Cardiac muscle cell (in vitro differentiated cells and primary cell): Measurements from ENCODE around the gene SDR39U1. TPM values are rescaled to one million over a fixed set of nuclear protein-coding genes. Genes with fewer than 3 reads are reported as not detected.
"Not testable (repeated sequence)": the region's sequence is repeated elsewhere in the genome, so short reads cannot be mapped to it uniquely, and the experiment has no call there.

Source experiments
- DNase-seq, 2 donors: peaks; one replicate each; pipeline versions ENCODE4 v3.0.0 to v3.0.0-alpha.2; 2010 to 2017; ENCODE audit warnings: low read depth in 1 of 2, low spot score in 1 of 2
- H3K27ac ChIP-seq: fragments of 200-600 bp; sonication (generic); 2 replicates; pipeline ENCODE4 v1.5.1; 2016
- H3K27me3 ChIP-seq: fragments of 200-600 bp; sonication (generic); 2 replicates; pipeline ENCODE4 v1.6.0; 2016; ENCODE audit warnings: control low read depth
- H3K36me3 ChIP-seq: fragments of 200-600 bp; sonication (generic); 2 replicates; pipeline ENCODE4 v1.5.1; 2016; ENCODE audit warnings: control low read depth
- H3K4me1 ChIP-seq: fragments of 200-600 bp; sonication (generic); 2 replicates; pipeline ENCODE4 v1.8.1; 2017; ENCODE audit warnings: low read depth, mild to moderate bottlenecking, mixed run types
- H3K4me3 ChIP-seq: fragments of 200-600 bp; sonication (generic); 2 replicates; pipeline ENCODE4 v1.5.1; 2016; ENCODE audit warnings: mild to moderate bottlenecking
- H3K9me3 ChIP-seq: fragments of 200-600 bp; sonication (generic); 2 replicates; pipeline ENCODE4 v1.5.1; 2017; ENCODE audit warnings: low read depth, mild to moderate bottlenecking, control low read depth
- polyA plus RNA-seq: library from polyadenylated mRNA; unstranded; fragments of >200 nt; fragmentation: Nextera tagmentation; extraction: Ambion mirVana; gene quantifications from 2 replicates; pipeline ENCODE4 v1.2.1, GENCODE V29; 2016
- total RNA-seq: library from RNA; depleted of rRNA; stranded (reverse); fragments of >200 nt; gene quantifications from 2 replicates; pipeline ENCODE4 v1.2.3, GENCODE V29; 2016
- TF ChIP-seq, protein P1 (sequence below): IDR thresholded peaks from 2 replicates; pipeline ENCODE4 v1.5.1; 2012; ENCODE audit warnings: low read depth, mild to moderate bottlenecking, low read length

The SDR39U1 gene
- total and polyA plus RNA-seq, 2 experiments from 2014 or later = 60.4 to 163 TPM

DNA sequence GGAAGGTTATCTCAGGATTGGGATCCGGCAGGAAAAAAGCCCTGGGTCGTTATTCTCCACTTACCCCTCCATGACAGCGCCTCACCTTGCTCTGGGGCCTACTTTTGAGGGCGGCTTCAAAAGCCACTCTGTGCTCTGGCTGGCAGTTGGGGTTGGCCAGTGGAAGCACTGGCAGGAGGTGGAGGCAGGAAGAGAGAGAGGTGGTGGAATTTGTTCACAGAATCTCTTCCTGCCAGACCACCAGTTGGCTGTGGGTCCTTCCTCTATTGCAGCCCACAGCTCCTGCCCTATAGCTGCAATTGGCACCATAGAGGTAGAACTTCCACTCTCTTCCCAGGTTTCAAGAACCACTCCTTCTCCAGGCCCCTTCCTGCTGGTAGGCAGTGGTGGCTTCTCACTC, 32.7 kb upstream of the SDR39U1 start:
- TF ChIP-seq, protein P1, sequence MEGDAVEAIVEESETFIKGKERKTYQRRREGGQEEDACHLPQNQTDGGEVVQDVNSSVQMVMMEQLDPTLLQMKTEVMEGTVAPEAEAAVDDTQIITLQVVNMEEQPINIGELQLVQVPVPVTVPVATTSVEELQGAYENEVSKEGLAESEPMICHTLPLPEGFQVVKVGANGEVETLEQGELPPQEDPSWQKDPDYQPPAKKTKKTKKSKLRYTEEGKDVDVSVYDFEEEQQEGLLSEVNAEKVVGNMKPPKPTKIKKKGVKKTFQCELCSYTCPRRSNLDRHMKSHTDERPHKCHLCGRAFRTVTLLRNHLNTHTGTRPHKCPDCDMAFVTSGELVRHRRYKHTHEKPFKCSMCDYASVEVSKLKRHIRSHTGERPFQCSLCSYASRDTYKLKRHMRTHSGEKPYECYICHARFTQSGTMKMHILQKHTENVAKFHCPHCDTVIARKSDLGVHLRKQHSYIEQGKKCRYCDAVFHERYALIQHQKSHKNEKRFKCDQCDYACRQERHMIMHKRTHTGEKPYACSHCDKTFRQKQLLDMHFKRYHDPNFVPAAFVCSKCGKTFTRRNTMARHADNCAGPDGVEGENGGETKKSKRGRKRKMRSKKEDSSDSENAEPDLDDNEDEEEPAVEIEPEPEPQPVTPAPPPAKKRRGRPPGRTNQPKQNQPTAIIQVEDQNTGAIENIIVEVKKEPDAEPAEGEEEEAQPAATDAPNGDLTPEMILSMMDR = no peak
- Histone ChIP-seq H3K36me3 (no peaks in the 10 kb centered on the region), H3K9me3 (no peaks in the 10 kb centered on the region), H3K27ac (no peak overlapping the region), H3K4me1 (no peaks in the 10 kb centered on the region), H3K27me3 (no peaks in the 10 kb centered on the region), H3K4me3 (no peak overlapping the region)
- DNase-seq = no peak

DNA sequence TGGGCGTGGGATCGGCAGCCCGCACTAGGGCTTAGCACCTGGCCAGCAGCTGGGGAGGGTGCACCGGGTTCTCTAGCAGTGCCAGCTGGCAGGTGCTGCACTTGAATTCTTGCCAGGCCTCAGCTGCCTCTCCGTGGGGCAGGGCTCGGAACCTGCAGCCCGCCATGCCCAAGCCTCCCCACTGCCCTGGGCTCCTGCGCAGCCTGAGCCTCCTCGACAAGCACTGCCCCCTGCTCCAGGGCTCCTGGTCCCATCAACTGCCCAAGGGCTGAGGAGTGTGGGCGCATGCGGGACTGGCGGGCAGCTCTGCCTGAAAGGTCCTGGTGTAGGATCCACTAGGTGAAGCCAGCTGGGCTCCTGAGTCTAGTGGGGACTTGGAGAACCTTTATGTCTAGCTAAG, 30.6 kb upstream of the SDR39U1 start:
- TF ChIP-seq, protein P1 = no peak

DNA sequence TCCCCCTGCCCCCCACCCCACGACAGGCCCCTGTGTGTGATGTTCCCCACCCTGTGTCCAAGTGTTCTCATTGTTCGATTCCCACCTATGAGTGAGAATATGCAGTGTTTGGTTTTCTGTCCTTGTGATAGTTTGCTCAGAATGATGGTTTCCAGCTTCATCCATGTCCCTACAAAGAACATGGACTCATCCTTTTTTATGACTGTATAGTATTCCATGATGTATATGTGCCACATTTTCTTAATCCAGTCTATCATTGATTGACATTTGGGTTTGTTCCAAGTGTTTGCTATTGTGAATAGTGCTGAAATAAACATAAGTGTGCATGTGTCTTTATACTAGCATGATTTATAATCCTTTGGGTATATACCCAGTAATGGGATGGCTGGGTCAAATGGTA, 27.9 kb upstream of the SDR39U1 start:
- not testable (repeated sequence) for H3K27ac ChIP-seq, H3K36me3 ChIP-seq, H3K4me3 ChIP-seq, H3K27me3 ChIP-seq, H3K4me1 ChIP-seq, H3K9me3 ChIP-seq, DNase-seq

More for the DNA sequence above, 30.6 kb upstream of the SDR39U1 start:
- H3K27ac ChIP-seq = no peak overlapping the region
- no peaks in the 10 kb centered on the region for H3K9me3 ChIP-seq
- no peaks in the 10 kb centered on the region for H3K36me3 ChIP-seq
- DNase-seq = no peak
- H3K27me3 ChIP-seq = no peaks in the 10 kb centered on the region
- H3K4me1 ChIP-seq = no peaks in the 10 kb centered on the region
- H3K4me3 ChIP-seq = no peak overlapping the region

DNA sequence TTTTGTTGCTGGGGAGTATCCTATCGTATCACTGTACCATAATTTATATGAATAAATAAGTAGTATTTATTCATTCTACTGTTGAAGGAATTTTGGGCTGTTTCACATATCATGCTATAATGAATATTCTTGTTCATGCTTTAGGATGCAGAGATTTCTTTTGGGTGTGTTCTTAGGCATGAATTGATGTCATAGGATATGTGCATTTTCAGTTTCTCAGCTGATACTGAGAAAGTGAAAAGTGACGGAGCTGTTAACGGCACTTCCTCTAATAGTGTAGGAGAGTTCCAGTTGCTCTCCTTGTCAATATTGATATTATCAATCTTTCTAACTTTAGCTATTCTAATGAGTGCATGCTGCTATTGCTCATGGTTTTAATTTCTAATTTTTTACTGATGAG, 23.2 kb upstream of the SDR39U1 start:
- H3K9me3 ChIP-seq = no peaks in the 10 kb centered on the region
- H3K4me1 ChIP-seq = no peaks in the 10 kb centered on the region
- no peak overlapping the region for H3K4me3 ChIP-seq
- H3K27me3 ChIP-seq = no peaks in the 10 kb centered on the region
- TF ChIP-seq, protein P1 = no peak
- no peak for DNase-seq
- H3K36me3 ChIP-seq = no peaks in the 10 kb centered on the region
- no peak overlapping the region for H3K27ac ChIP-seq

DNA sequence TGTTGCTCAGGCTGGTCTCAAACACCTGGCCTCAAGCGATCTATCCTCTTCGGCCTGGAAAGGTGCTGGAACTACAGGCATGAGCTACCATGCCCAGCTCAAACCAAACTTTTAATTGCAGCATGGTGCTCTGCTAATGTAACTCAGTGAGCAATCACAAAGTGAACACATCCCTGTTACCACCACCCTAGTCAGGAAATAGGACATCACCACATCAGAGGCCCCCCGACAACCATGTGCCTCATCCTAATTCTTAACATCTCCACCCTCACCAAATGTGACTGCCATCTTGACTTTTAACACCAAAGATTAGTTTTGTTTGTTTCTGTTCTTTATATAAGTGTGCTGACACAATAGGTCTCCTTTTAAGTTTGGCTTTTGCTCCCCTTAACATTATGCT, 22.8 kb upstream of the SDR39U1 start:
- H3K9me3 ChIP-seq = no peaks in the 10 kb centered on the region
- no peaks in the 10 kb centered on the region for H3K36me3 ChIP-seq
- TF ChIP-seq, protein P1 = no peak
- H3K4me3 ChIP-seq = no peak overlapping the region
- H3K27ac ChIP-seq = no peak overlapping the region
- no peaks in the 10 kb centered on the region for H3K27me3 ChIP-seq
- no peak for DNase-seq
- no peaks in the 10 kb centered on the region for H3K4me1 ChIP-seq

DNA sequence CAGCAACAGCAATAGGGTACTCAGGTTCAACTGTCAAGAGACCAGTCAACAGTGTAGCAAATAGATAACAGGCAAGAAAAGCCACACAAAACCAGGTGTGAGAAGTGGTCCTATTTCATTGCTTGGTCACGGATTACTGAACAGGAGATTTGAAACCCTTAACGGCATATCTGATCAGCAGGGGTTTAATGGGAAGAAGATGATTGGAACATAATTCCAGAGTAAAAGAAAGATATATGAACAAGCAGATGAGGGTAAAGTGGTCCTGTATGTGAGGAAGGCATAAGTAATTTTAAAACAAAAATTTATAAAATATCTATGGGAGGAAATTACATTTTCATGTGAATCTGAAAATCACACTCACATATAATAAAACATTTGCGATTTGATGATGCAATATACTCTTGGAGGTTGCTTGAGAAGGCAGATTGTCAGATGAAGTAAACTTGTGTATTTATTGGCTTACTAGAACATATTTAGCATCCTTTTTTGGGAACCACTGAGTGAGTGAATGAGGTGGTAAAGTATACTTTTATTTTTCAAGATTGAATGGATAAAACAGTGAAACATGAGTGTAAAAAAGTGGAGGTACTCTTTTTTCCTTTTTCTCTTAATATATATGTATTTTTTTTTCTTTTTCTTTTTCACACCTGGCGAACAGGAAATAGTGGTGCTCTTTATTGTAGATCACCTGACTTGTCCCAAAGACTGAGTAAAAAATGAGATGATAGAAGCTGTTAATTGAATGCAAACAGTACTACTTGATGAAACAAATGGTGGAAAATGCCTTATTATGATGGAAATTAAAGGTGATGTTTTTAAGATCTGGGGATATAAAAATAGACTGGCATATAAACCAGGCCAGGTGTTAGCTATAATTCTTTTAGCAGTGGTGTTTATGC, 21.6 kb upstream of the SDR39U1 start:
- no peaks in the 10 kb centered on the region for H3K27me3 ChIP-seq
- H3K4me1 ChIP-seq = no peaks in the 10 kb centered on the region
- H3K27ac ChIP-seq = no peak overlapping the region
- TF ChIP-seq, protein P1 = no peak
- no peak overlapping the region for H3K4me3 ChIP-seq
- no peaks in the 10 kb centered on the region for H3K36me3 ChIP-seq
- H3K9me3 ChIP-seq = no peaks in the 10 kb centered on the region
- DNase-seq = no peak
